Activated CD4-positive, CD25-positive, alpha-beta regulatory T cell treated with anti-CD3 and anti-CD28 coated beads, Interleukin-2, amount 50 U/mL, for 72 hours (primary cell): Measurements from ENCODE around the gene ARL6IP4.

Source experiments
- DNase-seq: peaks from one replicate; pipeline ENCODE4 v3.0.0; 2021

Gene ARL6IP4

DNA sequence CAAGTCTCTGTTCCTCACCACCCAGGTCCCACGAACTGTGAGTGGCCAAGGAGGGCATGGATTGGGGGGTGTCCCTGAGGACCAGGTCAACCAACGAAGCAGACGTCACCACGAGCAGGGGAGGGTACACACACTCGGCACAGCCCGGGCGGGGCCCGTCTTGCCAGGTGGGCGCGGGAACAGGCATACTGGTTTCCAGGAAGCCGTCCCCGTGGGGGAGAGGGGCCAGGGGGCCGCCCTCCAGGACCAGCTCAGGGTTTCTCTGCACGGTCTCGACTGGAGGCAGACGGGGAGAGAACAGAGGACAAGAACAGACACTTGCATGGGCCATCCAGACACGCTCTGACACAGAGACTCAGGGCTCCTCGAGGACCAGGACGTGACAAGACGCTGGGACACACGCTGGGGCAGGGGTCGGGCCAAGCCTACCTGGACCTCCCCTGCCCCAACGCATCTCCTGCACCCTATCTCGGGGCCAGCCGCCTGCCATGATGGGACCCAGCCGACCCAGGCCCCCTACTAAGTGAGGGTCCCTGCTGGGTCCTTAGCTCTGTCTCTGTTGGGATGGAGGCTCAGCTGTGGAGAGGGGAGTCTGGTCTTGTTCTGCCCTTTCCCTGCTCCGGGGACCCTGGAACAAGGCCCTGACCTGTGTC lies 11.3 kb downstream of the ARL6IP4 start:
- DNase-seq = no peak

DNA sequence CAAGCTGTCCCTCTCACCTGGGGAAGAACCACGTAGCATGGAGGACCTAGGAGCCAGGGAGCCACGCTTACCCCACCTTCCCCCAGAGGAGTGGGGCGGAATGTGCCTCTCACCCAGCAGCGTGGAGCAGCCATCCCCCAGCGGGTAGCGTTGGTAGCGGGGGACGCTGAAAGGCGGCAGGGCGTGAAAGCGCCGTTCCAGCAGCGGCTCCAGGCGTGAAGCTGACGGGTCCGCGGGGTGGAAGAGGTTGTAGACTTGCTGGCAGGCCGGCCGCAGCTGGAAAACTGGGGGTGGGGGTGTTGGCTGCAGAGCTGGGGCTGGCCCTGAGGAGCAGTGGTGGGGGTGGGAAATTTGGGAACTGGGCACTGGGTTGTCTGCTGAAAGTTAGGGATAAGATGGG lies 11.9 kb downstream of the ARL6IP4 start:
- no peak for DNase-seq

DNA sequence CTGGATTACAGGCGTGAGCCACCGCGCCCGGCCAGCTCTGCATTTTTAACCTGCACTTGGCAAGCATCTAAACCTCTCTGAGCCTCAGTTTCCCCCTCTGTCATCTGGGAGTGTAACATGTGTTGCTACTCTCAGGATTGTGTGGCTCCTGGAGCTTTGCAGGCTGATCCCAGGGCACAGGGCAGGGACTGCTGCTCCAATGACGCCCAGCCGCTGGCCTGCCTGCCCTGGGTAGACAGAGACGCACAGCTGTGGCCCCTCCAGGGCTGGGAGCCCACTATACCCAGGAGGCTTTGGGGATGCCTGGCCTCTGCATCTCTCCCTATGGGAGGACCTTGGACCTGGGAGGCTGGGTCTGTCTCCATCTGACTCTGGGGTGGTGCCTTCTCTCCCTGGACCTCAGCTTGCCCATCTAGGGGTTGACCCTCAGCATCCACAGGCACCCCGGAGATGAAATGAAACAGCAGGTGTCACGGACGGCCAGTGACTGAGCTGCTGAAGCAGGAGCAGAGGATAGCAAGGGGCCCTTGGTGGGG lies 13.7 kb downstream of the ARL6IP4 start:
- no peak for DNase-seq

DNA sequence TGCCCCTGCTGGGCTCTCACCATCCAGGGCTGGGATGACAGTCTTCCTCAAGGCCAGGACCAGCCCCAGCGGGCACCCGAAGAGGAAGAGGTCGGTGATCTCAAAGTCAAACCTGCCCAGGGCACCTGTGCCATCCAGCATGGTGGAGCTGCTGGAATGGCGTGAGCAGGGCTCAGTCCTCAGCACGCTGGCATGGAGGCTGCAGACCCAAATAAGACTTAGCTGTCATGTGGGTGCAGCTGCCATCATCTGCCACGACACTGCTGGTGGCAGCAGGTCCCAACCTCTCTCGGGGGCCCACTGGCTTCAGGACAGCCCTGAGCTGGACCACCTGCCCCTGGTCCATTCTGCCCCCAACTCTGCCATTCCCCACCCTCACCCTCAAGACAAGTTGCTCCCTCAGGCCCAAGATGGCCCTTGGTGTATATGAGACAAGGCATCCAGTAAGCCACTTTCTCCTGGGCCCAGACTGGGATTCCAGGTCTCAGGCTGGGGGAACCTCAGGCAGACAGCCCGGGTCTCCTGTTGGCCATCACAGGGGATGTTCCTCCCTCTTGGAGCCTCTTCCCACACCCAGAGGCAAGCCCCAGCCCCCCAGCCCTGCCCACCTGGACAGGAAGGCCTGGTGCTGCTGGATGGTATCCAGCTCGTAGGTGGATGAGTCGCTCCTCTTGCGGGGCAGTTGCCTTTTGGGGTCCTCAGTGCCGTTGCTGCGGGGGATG lies 14.5 kb downstream of the ARL6IP4 start:
- DNase-seq = no peak

DNA sequence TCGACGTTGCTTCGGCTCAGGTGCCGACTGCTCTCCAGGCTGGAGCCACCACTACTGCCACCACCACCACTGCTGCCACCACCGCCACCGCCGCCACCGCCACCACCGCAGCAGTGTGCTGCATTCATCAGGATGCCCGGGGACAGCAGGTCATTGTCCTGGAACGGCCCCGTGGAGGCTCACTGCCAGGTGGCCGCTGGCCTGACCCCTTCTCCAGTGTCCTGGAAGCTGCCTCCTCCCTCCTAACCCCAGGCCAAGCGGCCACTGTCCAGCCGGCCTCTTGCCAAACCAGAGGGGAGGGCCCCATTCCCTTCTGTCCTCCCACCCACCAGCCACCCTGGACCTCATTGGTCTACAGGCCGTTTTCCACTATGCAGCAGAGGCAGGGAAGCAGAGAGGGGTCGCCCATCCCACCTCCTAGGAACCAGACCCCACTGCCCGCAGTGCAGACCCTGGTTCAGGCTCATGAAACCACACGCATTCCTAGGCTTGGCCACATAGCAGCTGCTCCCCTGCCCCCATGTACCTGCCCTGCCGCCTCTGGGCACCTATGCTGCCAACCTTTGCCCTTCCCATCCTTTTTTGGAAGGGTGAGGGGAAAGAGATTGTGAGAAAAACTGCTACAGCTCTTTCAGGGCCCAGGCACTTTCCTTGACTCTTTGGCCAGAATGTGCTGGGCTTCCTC lies 15.2 kb downstream of the ARL6IP4 start:
- no peak for DNase-seq

- DNase-seq = no peak
These were observed 15.7 kb downstream of the ARL6IP4 start for GRCh38 chr12:122996188-122996601.

DNA sequence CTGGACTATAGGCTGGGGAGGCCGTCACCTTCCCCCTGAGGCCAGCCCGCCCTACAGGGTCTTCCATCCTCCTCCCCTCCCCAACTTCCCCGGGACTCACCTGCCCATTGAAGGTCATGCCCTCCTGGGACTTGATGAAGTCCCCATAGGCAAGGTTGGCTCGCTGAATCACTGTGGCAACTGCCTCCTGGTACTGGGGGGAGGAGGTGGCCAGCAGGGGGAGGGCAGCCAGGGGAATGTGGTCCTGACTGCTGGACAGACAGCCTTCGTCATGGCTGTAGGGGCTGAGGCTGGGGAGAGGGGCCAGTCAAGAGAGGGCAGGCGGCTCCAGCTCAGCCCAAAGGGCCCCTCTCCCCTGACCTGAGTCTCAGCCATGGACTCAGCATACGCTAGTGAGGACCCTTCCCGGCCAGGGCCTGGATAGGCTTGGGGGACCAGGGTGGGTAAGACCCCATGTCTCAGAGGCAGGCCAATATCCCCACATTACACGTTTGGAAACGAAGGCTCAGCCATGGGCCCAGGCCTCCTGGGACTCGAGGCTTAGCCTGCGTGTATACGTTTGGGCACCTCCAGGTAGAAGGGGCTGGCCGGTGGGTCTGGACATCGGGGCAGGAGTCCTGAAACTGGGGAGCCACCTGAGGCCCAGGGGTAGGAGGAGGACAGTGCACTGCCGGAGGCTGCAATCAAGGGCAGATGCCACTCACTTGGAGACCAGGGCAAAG lies 16.3 kb downstream of the ARL6IP4 start:
- DNase-seq = no peak

GRCh38 chr12:122997343-122998250 lies 17.1 kb downstream of the ARL6IP4 start:
- DNase-seq = no peak

DNA sequence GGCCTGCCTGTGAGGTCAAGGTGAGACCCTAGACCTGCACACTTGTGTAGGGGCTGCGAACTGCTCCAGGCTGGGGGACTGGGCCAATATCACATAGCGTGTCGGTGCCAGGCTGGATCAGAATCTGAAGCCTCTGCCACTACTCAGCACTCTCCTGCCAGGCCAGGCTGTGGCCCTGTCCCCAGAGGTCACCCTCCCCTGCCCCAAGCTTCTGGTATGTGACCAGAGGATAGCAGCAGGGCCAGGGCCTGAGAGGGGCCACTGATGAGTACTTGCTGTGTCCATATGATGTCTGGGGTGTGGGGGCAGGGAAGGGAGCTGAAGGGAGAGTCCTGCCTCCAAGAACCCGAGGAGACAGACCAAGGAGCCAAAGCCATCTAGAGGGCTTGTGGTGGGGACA lies 17.8 kb downstream of the ARL6IP4 start:
- no peak for DNase-seq

GRCh38 chr12:122999196-122999946 lies 18.9 kb downstream of the ARL6IP4 start:
- no peak for DNase-seq

GRCh38 chr12:122999986-123000420 lies 19.5 kb downstream of the ARL6IP4 start:
- DNase-seq = no peak

GRCh38 chr12:123000578-123000977 lies 20.1 kb downstream of the ARL6IP4 start:
- no peak for DNase-seq

DNA sequence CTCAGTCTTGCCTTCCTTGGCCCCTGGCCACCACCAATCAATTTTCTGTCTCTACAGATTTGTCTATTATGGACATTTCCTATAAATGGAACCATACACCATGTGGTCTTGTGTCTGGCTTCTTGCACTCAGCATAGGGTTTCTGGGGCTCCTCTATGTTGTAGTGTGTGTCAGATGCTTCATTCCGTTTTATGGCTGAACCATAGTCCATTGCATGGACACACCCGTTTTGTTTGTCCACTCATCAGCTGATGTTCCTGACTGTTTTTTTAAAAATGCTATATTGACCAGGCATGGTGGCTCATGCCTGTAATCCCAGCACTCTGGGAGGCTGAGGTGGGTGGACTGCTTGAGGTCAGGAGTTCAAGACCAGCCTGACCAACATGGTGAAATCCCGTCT lies 21.0 kb downstream of the ARL6IP4 start:
- no peak for DNase-seq

- DNase-seq = no peak
These were observed 22.8 kb downstream of the ARL6IP4 start for GRCh38 chr12:123003257-123003656.

- DNase-seq = no peak
These were observed 23.8 kb downstream of the ARL6IP4 start for GRCh38 chr12:123004287-123004686.

GRCh38 chr12:123005081-123005626 lies 24.7 kb downstream of the ARL6IP4 start:
- no peak for DNase-seq

GRCh38 chr12:123006977-123007376 lies 26.5 kb downstream of the ARL6IP4 start:
- no peak for DNase-seq

- DNase-seq = no peak
These were observed 29.6 kb downstream of the ARL6IP4 start for GRCh38 chr12:123010110-123010509.

DNA sequence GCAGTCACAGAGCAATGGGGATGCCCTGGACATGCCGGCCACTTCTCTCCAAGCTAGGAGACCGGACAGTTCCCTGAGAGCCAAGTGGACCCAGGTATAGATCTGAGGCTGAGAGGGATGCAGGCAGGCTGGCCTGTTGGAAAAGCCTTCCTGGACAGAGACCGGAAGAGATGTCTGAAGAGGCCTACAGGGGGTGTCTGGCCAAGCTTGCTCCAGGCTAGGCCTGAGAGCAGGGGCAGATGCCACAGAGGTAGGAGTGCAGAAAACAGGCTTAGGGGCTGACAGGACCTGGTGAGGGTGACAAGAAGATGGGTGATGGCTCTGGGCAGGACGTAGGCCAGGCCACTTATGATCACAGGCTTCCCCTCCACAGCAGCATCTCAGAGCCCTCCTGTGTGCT lies 30.2 kb downstream of the ARL6IP4 start:
- DNase-seq = no peak

GRCh38 chr12:123011701-123012100 lies 31.2 kb downstream of the ARL6IP4 start:
- DNase-seq = no peak
